Measurements from ENCODE around the gene MRPL18. TPM values are rescaled to one million over a fixed set of nuclear protein-coding genes. Genes with fewer than 3 reads are reported as not detected.

MRPL18 gene
- total and polyA plus RNA-seq, 9 of the 15 experiments (the other 6 are each of a cell fraction or from before 2014, with no cell fraction given), result 149 to 456 (median 196) TPM

DNA sequence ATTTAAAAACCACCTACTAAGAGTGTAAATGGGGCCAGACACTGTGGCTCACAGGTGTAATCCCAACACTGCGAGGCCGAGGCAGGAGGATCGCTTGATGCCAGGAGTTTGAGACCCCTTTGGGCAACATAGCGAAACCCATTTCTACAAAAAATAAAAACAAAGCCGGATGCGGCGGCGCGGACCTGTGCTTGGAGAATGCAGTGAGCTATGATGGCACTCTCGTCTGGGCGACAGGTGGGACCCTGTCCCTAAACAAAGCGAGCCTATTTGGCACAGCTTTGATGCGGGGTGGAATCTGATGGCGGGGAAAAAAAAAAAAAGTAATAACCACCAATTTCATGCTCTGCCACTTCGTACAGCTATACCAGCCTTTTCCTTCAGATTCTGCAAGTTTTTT, 2.0 kb upstream of the MRPL18 start:
- ChIA-PET POLR2A (interaction anchor here (0.6 to 4.6 kb wide), 16 partner anchors 8 to 180 kb away, joined by 3 to 37 read pairs (median 6); partner anchors contain the start of genes PNLDC1, SOD2 and WTAP), CTCF (ENCODE audit: low intra/inter-chr PET ratio) (interaction anchor here (0.6 to 1.4 kb wide), 2 partner anchors 97 to 100 kb away, joined by 3 read pairs; no protein-coding TSS in a partner anchor)
- peak overlapping the region; percentile 93 for H3K4me3 ChIP-seq
- H3K9ac ChIP-seq (ENCODE audit: insufficient read depth in 1 of 2, low read depth in 2 of 2, low read length in 2 of 2), result peak overlapping the region; percentile 97 to 99
- H3K36me3 ChIP-seq (ENCODE audit: control insufficient read depth, insufficient read depth, low read length), result peaks cover 79% of the 10 kb centered on the region
- in situ Hi-C loops (cut with MboI) (no loop called here), intact Hi-C loops (cut with micrococcal nuclease) (loop anchor here (1.0 to 2.0 kb wide), 2 partner anchors 18 to 27 kb away; no protein-coding TSS in a partner anchor)
- DNase-seq (ENCODE audit: extremely low read depth in 1 of 4, low spot score in 3 of 4) (no peak), ATAC-seq (no peak), FAIRE-seq (no peak)
- 3% methylated on average over 15 of the region's 15 CpGs for WGBS (ENCODE audit: insufficient coverage, low coverage, missing lambda C conversion rate)
- peaks cover 14 to 22% of the 10 kb centered on the region in 2 experiments; a peak in 4 of 5 replicates for H3K4me1 ChIP-seq (replicated peaks in 1 of 2; ENCODE audit: control insufficient read depth in 2 of 2, insufficient read depth in 2 of 2, low read length in 2 of 2)
- H3K27ac ChIP-seq (ENCODE audit: extremely low read depth, low read depth, low read length), result peak overlapping the region; percentile 88
- no peaks in the 10 kb centered on the region for H3K9me1 ChIP-seq (ENCODE audit: control insufficient read depth, insufficient read depth, low read length)
- no peaks in the 10 kb centered on the region for H3K9me3 ChIP-seq (replicated peaks; ENCODE audit: control insufficient read depth, insufficient read depth, low read depth, low read length)
- TF ChIP-seq, protein P1, sequence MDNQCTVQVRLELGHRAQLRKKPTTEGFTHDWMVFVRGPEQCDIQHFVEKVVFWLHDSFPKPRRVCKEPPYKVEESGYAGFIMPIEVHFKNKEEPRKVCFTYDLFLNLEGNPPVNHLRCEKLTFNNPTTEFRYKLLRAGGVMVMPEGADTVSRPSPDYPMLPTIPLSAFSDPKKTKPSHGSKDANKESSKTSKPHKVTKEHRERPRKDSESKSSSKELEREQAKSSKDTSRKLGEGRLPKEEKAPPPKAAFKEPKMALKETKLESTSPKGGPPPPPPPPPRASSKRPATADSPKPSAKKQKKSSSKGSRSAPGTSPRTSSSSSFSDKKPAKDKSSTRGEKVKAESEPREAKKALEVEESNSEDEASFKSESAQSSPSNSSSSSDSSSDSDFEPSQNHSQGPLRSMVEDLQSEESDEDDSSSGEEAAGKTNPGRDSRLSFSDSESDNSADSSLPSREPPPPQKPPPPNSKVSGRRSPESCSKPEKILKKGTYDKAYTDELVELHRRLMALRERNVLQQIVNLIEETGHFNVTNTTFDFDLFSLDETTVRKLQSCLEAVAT (IDR thresholded peaks at IDR 0.05), result peak in 1 of 2 experiments; percentile 13; a peak in 1 of 4 replicates
- no peak for TF ChIP-seq ZKSCAN8 (CRISPR knock-in tag; IDR thresholded peaks at IDR 0.05)
- TF ChIP-seq ZNF347 (CRISPR knock-in tag; IDR thresholded peaks at IDR 0.05; ENCODE audit: low read depth), result no peak
- TF ChIP-seq, protein P2, sequence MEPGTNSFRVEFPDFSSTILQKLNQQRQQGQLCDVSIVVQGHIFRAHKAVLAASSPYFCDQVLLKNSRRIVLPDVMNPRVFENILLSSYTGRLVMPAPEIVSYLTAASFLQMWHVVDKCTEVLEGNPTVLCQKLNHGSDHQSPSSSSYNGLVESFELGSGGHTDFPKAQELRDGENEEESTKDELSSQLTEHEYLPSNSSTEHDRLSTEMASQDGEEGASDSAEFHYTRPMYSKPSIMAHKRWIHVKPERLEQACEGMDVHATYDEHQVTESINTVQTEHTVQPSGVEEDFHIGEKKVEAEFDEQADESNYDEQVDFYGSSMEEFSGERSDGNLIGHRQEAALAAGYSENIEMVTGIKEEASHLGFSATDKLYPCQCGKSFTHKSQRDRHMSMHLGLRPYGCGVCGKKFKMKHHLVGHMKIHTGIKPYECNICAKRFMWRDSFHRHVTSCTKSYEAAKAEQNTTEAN (CRISPR knock-in tag; IDR thresholded peaks at IDR 0.05), result 0 out of 2 replicates have a peak, but pooled peaks have one; percentile 41
- TF ChIP-seq, protein P3, sequence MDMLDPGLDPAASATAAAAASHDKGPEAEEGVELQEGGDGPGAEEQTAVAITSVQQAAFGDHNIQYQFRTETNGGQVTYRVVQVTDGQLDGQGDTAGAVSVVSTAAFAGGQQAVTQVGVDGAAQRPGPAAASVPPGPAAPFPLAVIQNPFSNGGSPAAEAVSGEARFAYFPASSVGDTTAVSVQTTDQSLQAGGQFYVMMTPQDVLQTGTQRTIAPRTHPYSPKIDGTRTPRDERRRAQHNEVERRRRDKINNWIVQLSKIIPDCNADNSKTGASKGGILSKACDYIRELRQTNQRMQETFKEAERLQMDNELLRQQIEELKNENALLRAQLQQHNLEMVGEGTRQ (CRISPR knock-in tag; IDR thresholded peaks at IDR 0.05), result no peak
- no peak for TF ChIP-seq POLR2A (conservative IDR thresholded peaks at IDR 0.05)
- TF ChIP-seq MEF2D (tag; conservative IDR thresholded peaks at IDR 0.05; ENCODE audit: low read depth), result no peak
- TF ChIP-seq FOXM1 (IDR thresholded peaks at IDR 0.05; ENCODE audit: low read depth), result no peak
- TF ChIP-seq FOXM1 (CRISPR knock-in tag; IDR thresholded peaks at IDR 0.05; ENCODE audit: low read depth), result no peak
- no peak for TF ChIP-seq KHSRP (IDR thresholded peaks at IDR 0.05)
- TF ChIP-seq, protein P4, sequence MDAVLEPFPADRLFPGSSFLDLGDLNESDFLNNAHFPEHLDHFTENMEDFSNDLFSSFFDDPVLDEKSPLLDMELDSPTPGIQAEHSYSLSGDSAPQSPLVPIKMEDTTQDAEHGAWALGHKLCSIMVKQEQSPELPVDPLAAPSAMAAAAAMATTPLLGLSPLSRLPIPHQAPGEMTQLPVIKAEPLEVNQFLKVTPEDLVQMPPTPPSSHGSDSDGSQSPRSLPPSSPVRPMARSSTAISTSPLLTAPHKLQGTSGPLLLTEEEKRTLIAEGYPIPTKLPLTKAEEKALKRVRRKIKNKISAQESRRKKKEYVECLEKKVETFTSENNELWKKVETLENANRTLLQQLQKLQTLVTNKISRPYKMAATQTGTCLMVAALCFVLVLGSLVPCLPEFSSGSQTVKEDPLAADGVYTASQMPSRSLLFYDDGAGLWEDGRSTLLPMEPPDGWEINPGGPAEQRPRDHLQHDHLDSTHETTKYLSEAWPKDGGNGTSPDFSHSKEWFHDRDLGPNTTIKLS (IDR thresholded peaks at IDR 0.05; ENCODE audit: borderline replicate concordance, low read depth), result no peak
- 0 out of 4 replicates have a peak, but pooled peaks of 1 of the 2 experiments have one; percentile 20 for TF ChIP-seq SIN3A (IDR thresholded peaks at IDR 0.05; ENCODE audit: borderline replicate concordance in 2 of 2, control insufficient read depth in 1 of 2, low read depth in 2 of 2, low read length in 2 of 2)
- BruUV-seq (replicated peaks), result no TSS peak
- H3K79me2 ChIP-seq (ENCODE audit: control insufficient read depth, insufficient read depth, low read length), result peaks cover 99% of the 10 kb centered on the region
- H3K4me2 ChIP-seq (ENCODE audit: insufficient read depth, low read length), result peak overlapping the region; percentile 96
- H2AFZ ChIP-seq (ENCODE audit: low read depth, low read length), result no peak overlapping the region
- H4K20me1 ChIP-seq (replicated peaks; ENCODE audit: control insufficient read depth, insufficient read depth, low read length), result peaks cover 20% of the 10 kb centered on the region; the same call in 1 of the 2 replicates
- no peaks in the 10 kb centered on the region for H3K27me3 ChIP-seq (ENCODE audit: control insufficient read depth in 2 of 2, insufficient read depth in 2 of 2, low read length in 2 of 2)

All from K562 (cell line).